ENCODE results near the gene CAMK4.

DNA sequence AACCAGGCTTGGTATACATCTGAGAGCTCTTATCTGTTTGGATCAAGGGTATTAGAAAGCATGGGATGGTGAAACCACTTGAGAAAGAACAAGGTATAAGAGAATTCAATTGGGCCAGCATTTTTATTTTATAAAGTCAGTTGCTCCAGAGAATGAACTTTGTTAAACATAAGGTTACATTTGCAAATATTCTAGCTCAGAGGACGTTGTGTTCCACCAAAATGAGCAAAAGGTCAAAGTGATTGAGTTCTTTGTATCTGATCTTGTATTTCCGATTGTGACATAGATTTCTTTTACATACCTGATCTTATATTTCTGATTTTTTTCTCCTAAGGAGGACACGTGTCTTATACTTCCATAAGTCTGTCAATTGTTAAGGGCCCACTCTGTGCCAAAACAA, 296.7 kb downstream of the CAMK4 start:
- TF ChIP-seq EZH2 (IDR thresholded peaks at IDR 0.05): no peak
- no peak for TF ChIP-seq CTCF (IDR thresholded peaks at IDR 0.05)
